Endothelial cell of umbilical vein (primary cell): ENCODE results near the gene YAE1. TPM values are rescaled to one million over a fixed set of nuclear protein-coding genes. Genes with fewer than 3 reads are reported as not detected.

ENCODE experiments used
- BruUV-seq: library from RNA; stranded (reverse); fragments of 400-500 nt; replicated peaks from 2 replicates; lab custom pipeline; 2021; lab: Mats Ljungman, UMichigan
- CTCF ChIA-PET: fragments of 300-600, 350-600 bp; sonication (Branson Sonifier 250); formaldehyde crosslinking; loops from one replicate; lab custom pipeline; 2021; ENCODE audit warnings: antibody characterized with exemption, inconsistent platforms; lab: Charles Lee
- POLR2A ChIA-PET: fragments of 300-600, 350-600 bp; sonication (Branson Sonifier 250); formaldehyde crosslinking; loops from one replicate; lab custom pipeline; 2021; ENCODE audit warnings: antibody characterized with exemption, inconsistent platforms; lab: Charles Lee
- DNase-seq: peaks from one replicate; pipeline ENCODE4 v3.0.0-alpha.2; 2011; ENCODE audit warnings: low read depth, low spot score
- FAIRE-seq: peaks from 2 replicates; lab custom pipeline; 2011; peaks lifted over from hg19 to GRCh38; lab: Jason Lieb, UNC
- H2AFZ ChIP-seq: 2 replicates; pipeline ENCODE4 v1.6.0; 2012; ENCODE audit warnings: low read depth, low read length, control low read depth, inconsistent platforms
- H3K27ac ChIP-seq: 2 replicates; pipeline ENCODE4 v1.5.1; 2011; ENCODE audit warnings: low read depth, mild to moderate bottlenecking, control low read depth, low read length, moderate library complexity; ENCODE audit not compliant: insufficient read depth
- H3K27me3 ChIP-seq, 2 experiments: 2 replicates each; pipeline versions ENCODE4 v1.6.0 to v1.6.1; 2011; ENCODE audit warnings: low read length in 2 of 2, mixed read lengths in 1 of 2; ENCODE audit not compliant: control insufficient read depth in 2 of 2, insufficient read depth in 2 of 2
- H3K36me3 ChIP-seq, 2 experiments: 2 replicates in 1 of 2; 3 replicates in 1 of 2; pipeline ENCODE4 v1.5.1; 2011; ENCODE audit warnings: low read length in 2 of 2, mild to moderate bottlenecking in 1 of 2, moderate library complexity in 1 of 2; ENCODE audit not compliant: control insufficient read depth in 2 of 2, insufficient read depth in 2 of 2; ENCODE audit errors: extremely low read depth in 1 of 2
- H3K4me1 ChIP-seq: 3 replicates; pipeline ENCODE4 v1.5.1; 2011; ENCODE audit warnings: mild to moderate bottlenecking, low read length; ENCODE audit not compliant: control insufficient read depth, insufficient read depth; ENCODE audit errors: extremely low read depth
- H3K4me2 ChIP-seq: 2 replicates; pipeline ENCODE4 v1.6.1; 2011; ENCODE audit warnings: low read length, control low read depth, mixed read lengths; ENCODE audit not compliant: insufficient read depth
- H3K4me3 ChIP-seq, 3 experiments: fragments of 200-600 bp in 1 of 3; sonication (generic), shearing (Covaris generic) in 1 of 3; replicated peaks in 1 of 3; 2 replicates each; pipeline ENCODE4 v1.5.1; 2011 to 2016; ENCODE audit warnings: control low read depth in 3 of 3, low read length in 3 of 3, mild to moderate bottlenecking in 2 of 3, inconsistent platforms in 1 of 3, low read depth in 1 of 3, moderate library complexity in 1 of 3; ENCODE audit not compliant: insufficient read depth in 1 of 3
- H3K79me2 ChIP-seq: 2 replicates; pipeline ENCODE4 v1.6.0; 2012; ENCODE audit warnings: low read length, inconsistent platforms; ENCODE audit not compliant: control insufficient read depth, insufficient read depth
- H3K9ac ChIP-seq: replicated peaks from 2 replicates; pipeline ENCODE3; 2011; ENCODE audit warnings: low read length, control low read depth; ENCODE audit not compliant: insufficient read depth; ENCODE audit errors: extremely low read depth
- H3K9me1 ChIP-seq: replicated peaks from 3 replicates; pipeline ENCODE4 v1.6.0; 2011; ENCODE audit warnings: mild to moderate bottlenecking, low read length; ENCODE audit not compliant: control insufficient read depth, insufficient read depth; ENCODE audit errors: extremely low read depth
- H3K9me3 ChIP-seq: replicated peaks from 2 replicates; pipeline ENCODE4 v1.5.1; 2012; ENCODE audit warnings: low read length, inconsistent platforms; ENCODE audit not compliant: control insufficient read depth, insufficient read depth
- H4K20me1 ChIP-seq: replicated peaks from 2 replicates; pipeline ENCODE3; 2011; ENCODE audit warnings: mild to moderate bottlenecking, low read length; ENCODE audit not compliant: control insufficient read depth, insufficient read depth; ENCODE audit errors: extremely low read depth
- CTCF ChIP-seq, 2 donors: IDR thresholded peaks; 1 replicate in 1 of 2; 2 replicates in 1 of 2; pipeline ENCODE4 v1.5.1; 2011; ENCODE audit warnings: low read length in 2 of 2, mild to moderate bottlenecking in 2 of 2, moderate library complexity in 2 of 2, control low read depth in 1 of 2, inconsistent platforms in 1 of 2, low read depth in 1 of 2; ENCODE audit not compliant: insufficient read depth in 1 of 2; ENCODE audit errors: extremely low read depth in 1 of 2
- EZH2 ChIP-seq: IDR thresholded peaks from 2 replicates; pipeline ENCODE4 v1.6.1; 2012; ENCODE audit warnings: borderline replicate concordance, low read depth, mild to moderate bottlenecking, moderate library complexity, low read length, inconsistent platforms; ENCODE audit not compliant: severe bottlenecking
- FOS ChIP-seq: IDR thresholded peaks from 2 replicates; pipeline ENCODE4 v1.6.1; 2011; ENCODE audit warnings: mild to moderate bottlenecking, low read length, moderate library complexity, borderline replicate concordance; ENCODE audit not compliant: insufficient read depth
- GATA2 ChIP-seq: IDR thresholded peaks from 2 replicates; pipeline ENCODE4 v1.7.0; 2011; ENCODE audit warnings: low read depth, mild to moderate bottlenecking, moderate library complexity, mixed read lengths, low read length; ENCODE audit not compliant: insufficient read length, insufficient read depth
- JUN ChIP-seq: IDR thresholded peaks from 2 replicates; pipeline ENCODE4 v1.6.1; 2011; ENCODE audit warnings: borderline replicate concordance, low read depth; ENCODE audit not compliant: insufficient read length, insufficient read depth
- MAX ChIP-seq: IDR thresholded peaks from 2 replicates; pipeline ENCODE4 v1.6.1; 2011; ENCODE audit not compliant: insufficient read depth, insufficient read length
- MYC ChIP-seq: IDR thresholded peaks from one replicate; pipeline ENCODE4 v1.6.1; 2011; ENCODE audit warnings: mild to moderate bottlenecking, low read depth, low read length
- POLR2A ChIP-seq: IDR thresholded peaks from 2 replicates; pipeline ENCODE4 v1.6.1; 2012; ENCODE audit warnings: low read depth, mild to moderate bottlenecking, control low read depth, low read length
- POLR2AphosphoS5 ChIP-seq: IDR thresholded peaks from 2 replicates; pipeline ENCODE4 v1.6.1; 2012; ENCODE audit warnings: low read depth, mild to moderate bottlenecking, control low read depth, low read length, moderate library complexity; ENCODE audit not compliant: insufficient read depth
- dilution Hi-C: fragments of 300-500 bp; cut with MboI; formaldehyde crosslinking; loops from one replicate; pipeline ENCODE4 v1.15.0; 2019; ENCODE audit warnings: low sequenced_read_pairs; ENCODE audit not compliant: extremely low pct_ligation_motif_present
- intact Hi-C: fragments of 100-400 bp; cut with micrococcal nuclease; formaldehyde crosslinking; loops from one replicate; pipeline ENCODE4 v1.10.0; 2022
- polyA plus RNA-seq, 4 experiments: library from polyadenylated mRNA; depleted of rRNA in 3 of 4; stranded (reverse) in 3 of 4; unstranded in 1 of 4; fragments of >200 nt; gene quantifications; 2 replicates each; pipeline versions ENCODE4 v1.2.1 to v1.2.3, GENCODE V29; 2011 to 2012; ENCODE audit warnings: missing spikeins in 1 of 4
- total RNA-seq: library from RNA; stranded (reverse); gene quantifications from 2 replicates; pipeline ENCODE4 v1.2.3, GENCODE V29; 2021

Gene YAE1
- total and polyA plus RNA-seq, 2 donors (not counting 3 experiments of a cell fraction or from before 2014, with no cell fraction given), result 13.3 to 20.7 TPM

GRCh38 chr7:39528849-39529248 is 37.4 kb upstream of the YAE1 start:
- Histone ChIP-seq H3K27me3 (peaks cover 0 to 4% of the 10 kb centered on the region in 2 experiments), H3K4me2 (no peak overlapping the region), H3K4me1 (no peaks in the 10 kb centered on the region), H3K36me3 (no peaks in the 10 kb centered on the region), H3K79me2 (no peaks in the 10 kb centered on the region), H3K9me1 (no peaks in the 10 kb centered on the region), H2AFZ (no peak overlapping the region), H3K9me3 (no peaks in the 10 kb centered on the region), H3K4me3 (no peak overlapping the region), H4K20me1 (no peaks in the 10 kb centered on the region), H3K9ac (no peak overlapping the region), H3K27ac (no peak overlapping the region)
- intact Hi-C loops, result no loop called here
- dilution Hi-C loops, result no loop called here
- ChIA-PET CTCF (no interaction called here), POLR2A (no interaction called here)
- DNase-seq, result no peak
- no peak for FAIRE-seq
- TF ChIP-seq FOS (no peak), EZH2 (no peak), CTCF (IDR thresholded peaks at IDR 0.05; ENCODE audit: extremely low read depth in 1 of 2, insufficient read depth in 1 of 2, low read depth in 1 of 2, low read length in 2 of 2) (no peak), POLR2AphosphoS5 (no peak), JUN (no peak), POLR2A (no peak), MAX (no peak), GATA2 (no peak), MYC (no peak)
- BruUV-seq, result no TSS peak
